Hepatocyte (in vitro differentiated cells): Measurements from ENCODE around the gene PHF20.
"Not testable (repeated sequence)": the region's sequence is repeated elsewhere in the genome, so short reads cannot be mapped to it uniquely, and the experiment has no call there.

Experiments used
- CTCF ChIP-seq: fragments of 200-600 bp; sonication (generic); IDR thresholded peaks from 2 replicates; pipeline ENCODE4 v1.5.1; 2016; ENCODE audit warnings: antibody characterized with exemption, mild to moderate bottlenecking; ENCODE audit not compliant: poor library complexity
- EZH2 ChIP-seq: fragments of 200-600 bp; sonication (generic); IDR thresholded peaks from 2 replicates; pipeline ENCODE4 v1.6.1; 2016; ENCODE audit warnings: antibody characterized with exemption, mild to moderate bottlenecking, borderline replicate concordance

DNA sequence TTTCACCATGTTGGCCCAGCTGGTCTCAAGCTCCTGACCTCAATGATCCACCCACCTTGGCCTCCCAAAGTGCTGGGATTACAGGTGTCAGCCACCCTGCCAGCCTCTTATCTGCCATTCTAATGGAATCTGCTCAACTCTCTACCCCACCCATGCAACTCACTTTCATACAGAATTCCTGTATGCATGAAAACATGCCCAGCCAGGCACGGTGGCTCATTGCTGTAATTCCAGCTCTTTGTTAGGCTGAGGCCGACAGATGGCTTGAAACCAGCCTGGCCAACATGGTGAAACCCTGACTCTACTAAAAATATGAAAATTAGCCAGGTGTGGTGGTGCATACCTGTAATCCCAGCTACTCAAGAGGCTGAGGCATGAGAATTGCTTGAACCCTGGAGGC, 6.9 kb upstream of the PHF20 start:
- not testable (repeated sequence) for TF ChIP-seq EZH2, CTCF
